ENCODE results near the gene TEKT5. TPM values are rescaled to one million over a fixed set of nuclear protein-coding genes. Genes with fewer than 3 reads are reported as not detected.

Gene TEKT5
- total and polyA plus RNA-seq, 9 of the 15 experiments (the other 6 are each of a cell fraction or from before 2014, with no cell fraction given): 0.10 to 0.19 TPM; not detected in 7

DNA sequence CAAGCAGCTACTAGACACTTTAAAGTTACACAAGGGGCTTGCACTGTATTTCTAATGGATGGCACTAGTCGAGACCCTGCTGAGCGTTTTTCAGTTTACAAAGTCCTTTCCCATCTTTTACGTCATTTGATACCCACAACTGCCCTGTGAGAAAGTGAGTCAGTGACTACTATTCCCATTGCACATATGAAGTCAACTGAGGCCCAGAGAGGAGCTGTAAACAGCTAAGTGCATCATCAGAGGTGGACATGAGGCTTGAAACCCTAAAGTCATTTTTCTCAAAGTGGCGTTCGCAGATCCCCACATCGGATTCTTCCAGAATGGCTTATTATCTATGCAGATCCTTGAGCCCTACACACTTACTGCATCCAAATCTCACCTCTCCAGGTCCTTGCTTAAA lies 50.6 kb downstream of the TEKT5 start:
- no peak for DNase-seq (ENCODE audit: extremely low read depth in 1 of 4, low spot score in 3 of 4)
- no peak for ATAC-seq
- 22% methylated on average over 6 of the region's 6 CpGs for WGBS (ENCODE audit: insufficient coverage, low coverage, missing lambda C conversion rate)
- H3K9ac ChIP-seq (ENCODE audit: insufficient read depth in 1 of 2, low read depth in 2 of 2, low read length in 2 of 2): no peak overlapping the region
- H3K27me3 ChIP-seq (ENCODE audit: control insufficient read depth in 2 of 2, insufficient read depth in 2 of 2, low read length in 2 of 2): peaks cover 0 to 5% of the 10 kb centered on the region in 2 experiments; a peak in 3 of 5 replicates
- TF ChIP-seq RFX7 (CRISPR knock-in tag; IDR thresholded peaks at IDR 0.05) (no peak), ZNF217 (CRISPR knock-in tag; IDR thresholded peaks at IDR 0.05) (no peak), ZNF76 (CRISPR knock-in tag; IDR thresholded peaks at IDR 0.05; ENCODE audit: borderline replicate concordance) (no peak), ZNF75A (CRISPR knock-in tag; IDR thresholded peaks at IDR 0.05) (no peak)
- TF ChIP-seq, protein P1, sequence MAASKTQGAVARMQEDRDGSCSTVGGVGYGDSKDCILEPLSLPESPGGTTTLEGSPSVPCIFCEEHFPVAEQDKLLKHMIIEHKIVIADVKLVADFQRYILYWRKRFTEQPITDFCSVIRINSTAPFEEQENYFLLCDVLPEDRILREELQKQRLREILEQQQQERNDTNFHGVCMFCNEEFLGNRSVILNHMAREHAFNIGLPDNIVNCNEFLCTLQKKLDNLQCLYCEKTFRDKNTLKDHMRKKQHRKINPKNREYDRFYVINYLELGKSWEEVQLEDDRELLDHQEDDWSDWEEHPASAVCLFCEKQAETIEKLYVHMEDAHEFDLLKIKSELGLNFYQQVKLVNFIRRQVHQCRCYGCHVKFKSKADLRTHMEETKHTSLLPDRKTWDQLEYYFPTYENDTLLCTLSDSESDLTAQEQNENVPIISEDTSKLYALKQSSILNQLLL (CRISPR knock-in tag; IDR thresholded peaks at IDR 0.05; ENCODE audit: borderline replicate concordance): no peak
- TF ChIP-seq, protein P2, sequence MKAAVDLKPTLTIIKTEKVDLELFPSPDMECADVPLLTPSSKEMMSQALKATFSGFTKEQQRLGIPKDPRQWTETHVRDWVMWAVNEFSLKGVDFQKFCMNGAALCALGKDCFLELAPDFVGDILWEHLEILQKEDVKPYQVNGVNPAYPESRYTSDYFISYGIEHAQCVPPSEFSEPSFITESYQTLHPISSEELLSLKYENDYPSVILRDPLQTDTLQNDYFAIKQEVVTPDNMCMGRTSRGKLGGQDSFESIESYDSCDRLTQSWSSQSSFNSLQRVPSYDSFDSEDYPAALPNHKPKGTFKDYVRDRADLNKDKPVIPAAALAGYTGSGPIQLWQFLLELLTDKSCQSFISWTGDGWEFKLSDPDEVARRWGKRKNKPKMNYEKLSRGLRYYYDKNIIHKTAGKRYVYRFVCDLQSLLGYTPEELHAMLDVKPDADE (conservative IDR thresholded peaks at IDR 0.05; ENCODE audit: control insufficient read depth, low read depth, low read length): no peak
- ChIA-PET POLR2A (no interaction called here), CTCF (ENCODE audit: low intra/inter-chr PET ratio) (no interaction called here)
- H3K4me1 ChIP-seq (replicated peaks in 1 of 2; ENCODE audit: control insufficient read depth in 2 of 2, insufficient read depth in 2 of 2, low read length in 2 of 2): peaks cover 5 to 6% of the 10 kb centered on the region in 2 experiments; a peak in 4 of 5 replicates
- H3K9me1 ChIP-seq (ENCODE audit: control insufficient read depth, insufficient read depth, low read length): peaks cover 7% of the 10 kb centered on the region
- FAIRE-seq: no peak
- no peaks in the 10 kb centered on the region for H4K20me1 ChIP-seq (replicated peaks; ENCODE audit: control insufficient read depth, insufficient read depth, low read length)
- H3K79me2 ChIP-seq (ENCODE audit: control insufficient read depth, insufficient read depth, low read length): no peaks in the 10 kb centered on the region
- no peak overlapping the region for H3K4me3 ChIP-seq
- H2AFZ ChIP-seq (ENCODE audit: low read depth, low read length): no peak overlapping the region
- no peaks in the 10 kb centered on the region; the same call in 1 of the 2 replicates for H3K9me3 ChIP-seq (replicated peaks; ENCODE audit: control insufficient read depth, insufficient read depth, low read depth, low read length)
- H3K36me3 ChIP-seq (ENCODE audit: control insufficient read depth, insufficient read depth, low read length): no peaks in the 10 kb centered on the region
- no peak overlapping the region for H3K27ac ChIP-seq (ENCODE audit: extremely low read depth, low read depth, low read length)
- in situ Hi-C loops (cut with MboI) (no loop called here), intact Hi-C loops (cut with micrococcal nuclease) (no loop called here)
- BruUV-seq (replicated peaks): no TSS peak
- no peak overlapping the region for H3K4me2 ChIP-seq (ENCODE audit: insufficient read depth, low read length)
